Mucosa of descending colon (tissue), 3 donors: ENCODE results near the gene SGSM2. TPM values are rescaled to one million over a fixed set of nuclear protein-coding genes. Genes with fewer than 3 reads are reported as not detected.
A peak's percentile ranks its signal among the peaks of the same experiment; 100 is the strongest.

ENCODE experiments used
- ATAC-seq: fragments of 200-7000 bp; cut with Tn5 transposase; one replicate; pipeline ENCODE4 v1.9.1; 2020; ENCODE audit warnings: mild to moderate bottlenecking, moderate library complexity
- DNase-seq, 3 donors: peaks; one replicate each; pipeline ENCODE4 v3.0.0-alpha.2; 2020
- H3K36me3 ChIP-seq: fragments of 200-600 bp; one replicate; pipeline ENCODE4 v1.8.0; 2021; ENCODE audit warnings: low read depth, mild to moderate bottlenecking
- H3K4me1 ChIP-seq: fragments of 200-600 bp; one replicate; pipeline ENCODE4 v1.8.0; 2021; ENCODE audit warnings: low read depth, mild to moderate bottlenecking
- H3K4me3 ChIP-seq: fragments of 200-600 bp; one replicate; pipeline ENCODE4 v1.8.0; 2021; ENCODE audit warnings: mild to moderate bottlenecking
- H3K9me3 ChIP-seq: fragments of 200-600 bp; one replicate; pipeline ENCODE4 v1.8.0; 2021; ENCODE audit warnings: mild to moderate bottlenecking
- CTCF ChIP-seq: fragments of 200-600 bp; IDR thresholded peaks from one replicate; pipeline ENCODE4 v1.8.0; 2022; ENCODE audit warnings: antibody characterized with exemption, mild to moderate bottlenecking
- intact Hi-C, 2 donors: fragments of 100-400 bp; cut with DNase I in 1 of 2; cut with micrococcal nuclease in 1 of 2; formaldehyde crosslinking; loops; one replicate each; pipeline versions ENCODE4 v1.11.0 to v1.11.1; 2022; cut with DNase I, micrococcal nuclease
- total RNA-seq, 3 donors: library from RNA; stranded (reverse); fragmentation: NEBNext Ultra II Directional in 2 of 3; extraction: Animal tissue kit (Norgen Biotek cat#: 25700) in 2 of 3; gene quantifications; one replicate each; pipeline versions ENCODE4 v1.2.1 to v1.2.4, GENCODE V29; 2021 to 2023
- donor health status: DM: no; HTN: no; CAD: no; lungs with moderate emphysema.
- donor health status: DM: no; HTN: no; CAD: no.
- donor health status: DM: no; HTN: yes; CAD: no.

SGSM2 gene
- total RNA-seq, 3 donors from 2014 or later: 29.1 to 57.9 (median 30.2) TPM

GRCh38 chr17:2384439-2385127 is 47.3 kb downstream of the SGSM2 start:
- intact Hi-C loops: loop anchor here in 1 of 2 donors (5.0 kb wide), 1 partner anchor 33 kb away; no protein-coding TSS in a partner anchor
- no peak for TF ChIP-seq CTCF
- H3K4me3 ChIP-seq: no peak overlapping the region
- peaks cover 9% of the 10 kb centered on the region for H3K4me1 ChIP-seq
- H3K9me3 ChIP-seq: no peaks in the 10 kb centered on the region
- ATAC-seq: no peak
- no peaks in the 10 kb centered on the region for H3K36me3 ChIP-seq
- DNase-seq: peak in 1 of 3 donors; percentile 50

GRCh38 chr17:2385240-2386210 is 48.2 kb downstream of the SGSM2 start:
- TF ChIP-seq CTCF: no peak
- H3K36me3 ChIP-seq: no peaks in the 10 kb centered on the region
- no peak overlapping the region for H3K4me3 ChIP-seq
- intact Hi-C loops: no loop called here
- H3K9me3 ChIP-seq: no peaks in the 10 kb centered on the region
- ATAC-seq: no peak
- peaks cover 9% of the 10 kb centered on the region for H3K4me1 ChIP-seq
- peak in 1 of 3 donors; percentile 51 for DNase-seq

- Histone ChIP-seq H3K36me3 (no peaks in the 10 kb centered on the region), H3K4me3 (no peak overlapping the region), H3K4me1 (peaks cover 9% of the 10 kb centered on the region), H3K9me3 (no peaks in the 10 kb centered on the region)
- ATAC-seq: peak; percentile 85
- peak; percentile 73 to 84 (median 80) for DNase-seq
- intact Hi-C loops: no loop called here
- TF ChIP-seq CTCF: no peak
Observed at GRCh38 chr17:2386400-2387085, 49.2 kb downstream of the SGSM2 start.

GRCh38 chr17:2387086-2388019 is 50.1 kb downstream of the SGSM2 start:
- ATAC-seq (no peak), DNase-seq (peak in 1 of 3 donors; percentile 56)
- no peaks in the 10 kb centered on the region for H3K36me3 ChIP-seq
- H3K9me3 ChIP-seq: no peaks in the 10 kb centered on the region
- H3K4me3 ChIP-seq: no peak overlapping the region
- TF ChIP-seq CTCF: no peak
- peaks cover 16% of the 10 kb centered on the region for H3K4me1 ChIP-seq
- intact Hi-C loops: no loop called here
